ENCODE results near the gene CHD6.

- TF ChIP-seq, protein P1, sequence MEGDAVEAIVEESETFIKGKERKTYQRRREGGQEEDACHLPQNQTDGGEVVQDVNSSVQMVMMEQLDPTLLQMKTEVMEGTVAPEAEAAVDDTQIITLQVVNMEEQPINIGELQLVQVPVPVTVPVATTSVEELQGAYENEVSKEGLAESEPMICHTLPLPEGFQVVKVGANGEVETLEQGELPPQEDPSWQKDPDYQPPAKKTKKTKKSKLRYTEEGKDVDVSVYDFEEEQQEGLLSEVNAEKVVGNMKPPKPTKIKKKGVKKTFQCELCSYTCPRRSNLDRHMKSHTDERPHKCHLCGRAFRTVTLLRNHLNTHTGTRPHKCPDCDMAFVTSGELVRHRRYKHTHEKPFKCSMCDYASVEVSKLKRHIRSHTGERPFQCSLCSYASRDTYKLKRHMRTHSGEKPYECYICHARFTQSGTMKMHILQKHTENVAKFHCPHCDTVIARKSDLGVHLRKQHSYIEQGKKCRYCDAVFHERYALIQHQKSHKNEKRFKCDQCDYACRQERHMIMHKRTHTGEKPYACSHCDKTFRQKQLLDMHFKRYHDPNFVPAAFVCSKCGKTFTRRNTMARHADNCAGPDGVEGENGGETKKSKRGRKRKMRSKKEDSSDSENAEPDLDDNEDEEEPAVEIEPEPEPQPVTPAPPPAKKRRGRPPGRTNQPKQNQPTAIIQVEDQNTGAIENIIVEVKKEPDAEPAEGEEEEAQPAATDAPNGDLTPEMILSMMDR (IDR thresholded peaks at IDR 0.05; ENCODE audit: low read depth, low read length, missing input control): no peak
- TF ChIP-seq NR2F2 (IDR thresholded peaks at IDR 0.05): no peak
These were observed 235.3 kb downstream of the CHD6 start for GRCh38 chr20:41382791-41383305.

Measured in liver (tissue), 3 donors.